IPS DF 4.7 (cell line): ENCODE measurements around the gene MRPL37.
"Not testable (repeated sequence)": the region's sequence is repeated elsewhere in the genome, so short reads cannot be mapped to it uniquely, and the experiment has no call there.

Experiments
- DNase-seq: peaks from one replicate; pipeline ENCODE4 v3.0.0-alpha.2; 2013; ENCODE audit warnings: low spot score; ENCODE audit errors: extremely low read depth

MRPL37 gene

GRCh38 chr1:54172614-54173599 is 27.1 kb upstream of the MRPL37 start:
- DNase-seq = no peak

- DNase-seq = no peak
Measured at GRCh38 chr1:54173681-54174080, 26.3 kb upstream of the MRPL37 start.

GRCh38 chr1:54174106-54174505 is 25.9 kb upstream of the MRPL37 start:
- no peak for DNase-seq

GRCh38 chr1:54176621-54177327 is 23.2 kb upstream of the MRPL37 start:
- DNase-seq = no peak

- DNase-seq = no peak
Measured at GRCh38 chr1:54177726-54178125, 22.2 kb upstream of the MRPL37 start.

GRCh38 chr1:54178296-54179070 is 21.5 kb upstream of the MRPL37 start:
- DNase-seq = no peak

GRCh38 chr1:54180701-54181360 is 19.1 kb upstream of the MRPL37 start:
- DNase-seq = no peak

GRCh38 chr1:54186056-54186455 is 13.9 kb upstream of the MRPL37 start:
- DNase-seq = no peak

GRCh38 chr1:54188291-54188690 is 11.7 kb upstream of the MRPL37 start:
- no peak for DNase-seq

GRCh38 chr1:54190526-54190925 is 9.4 kb upstream of the MRPL37 start:
- DNase-seq = no peak

- no peak for DNase-seq
Measured at GRCh38 chr1:54191525-54191924, 8.4 kb upstream of the MRPL37 start.

- no peak for DNase-seq
Measured at GRCh38 chr1:54193453-54193852, 6.5 kb upstream of the MRPL37 start.

GRCh38 chr1:54199151-54199764 is 709 bp upstream of the MRPL37 start:
- no peak for DNase-seq

- no peak for DNase-seq
Measured at GRCh38 chr1:54200519-54200997, 591 bp downstream of the MRPL37 start.

- no peak for DNase-seq
Measured at GRCh38 chr1:54204199-54204598, 4.2 kb downstream of the MRPL37 start.

- DNase-seq = no peak
Measured at GRCh38 chr1:54207287-54207686, 7.3 kb downstream of the MRPL37 start.

GRCh38 chr1:54207896-54208295 is 7.9 kb downstream of the MRPL37 start:
- DNase-seq = not testable (repeated sequence)

GRCh38 chr1:54212872-54213271 is 12.9 kb downstream of the MRPL37 start:
- no peak for DNase-seq

- no peak for DNase-seq
Measured at GRCh38 chr1:54215523-54215922, 15.6 kb downstream of the MRPL37 start.

- DNase-seq = no peak
Measured at GRCh38 chr1:54218883-54219687, 19.1 kb downstream of the MRPL37 start.
